T-helper 1 cell treated with Interleukin-12 subunit alpha and Interleukin-12 subunit beta and Interleukin-4 antibody, amounts not matched to agents 30 ng/mL and 1 ng/mL, for 36 hours (primary cell): Measurements from ENCODE around the gene CEP126. TPM values are rescaled to one million over a fixed set of nuclear protein-coding genes. Genes with fewer than 3 reads are reported as not detected.
"Not testable (repeated sequence)": the region's sequence is repeated elsewhere in the genome, so short reads cannot be mapped to it uniquely, and the experiment has no call there.

Experiments used
- intact Hi-C: fragments of 100-400 bp; cut with micrococcal nuclease; formaldehyde crosslinking; loops from one replicate; pipeline ENCODE4 v1.15.1; 2024
- total RNA-seq: library from RNA; stranded (reverse); gene quantifications from 2 replicates; pipeline ENCODE4 v1.2.3, GENCODE V29; 2022

CEP126 gene
- total RNA-seq, 1 donor from 2014 or later = 0.27 TPM

- intact Hi-C loops = no loop called here
Measured at GRCh38 chr11:101929294-101929915, 14.6 kb downstream of the CEP126 start.

- intact Hi-C loops = no loop called here
Measured at GRCh38 chr11:101931692-101932091, 16.9 kb downstream of the CEP126 start.

GRCh38 chr11:101940901-101941520 lies 26.2 kb downstream of the CEP126 start:
- intact Hi-C loops = no loop called here

- intact Hi-C loops = no loop called here
Measured at GRCh38 chr11:101944923-101945322, 30.1 kb downstream of the CEP126 start.

GRCh38 chr11:101945448-101945847 lies 30.6 kb downstream of the CEP126 start:
- intact Hi-C loops = no loop called here

- intact Hi-C loops = no loop called here
Measured at GRCh38 chr11:101949680-101950220, 34.9 kb downstream of the CEP126 start.

- intact Hi-C loops = no loop called here
Measured at GRCh38 chr11:101955278-101955677, 40.5 kb downstream of the CEP126 start.

- intact Hi-C loops = no loop called here
Measured at GRCh38 chr11:101955701-101956100, 40.9 kb downstream of the CEP126 start.

GRCh38 chr11:101960231-101960630 lies 45.4 kb downstream of the CEP126 start:
- intact Hi-C loops = no loop called here

- intact Hi-C loops = not testable (repeated sequence)
Measured at GRCh38 chr11:101964200-101964599, 49.4 kb downstream of the CEP126 start.

GRCh38 chr11:101974255-101974654 lies 59.4 kb downstream of the CEP126 start:
- intact Hi-C loops = no loop called here

- intact Hi-C loops = no loop called here
Measured at GRCh38 chr11:101974771-101975170, 60.0 kb downstream of the CEP126 start.

- intact Hi-C loops = no loop called here
Measured at GRCh38 chr11:101975734-101976133, 60.9 kb downstream of the CEP126 start.

- intact Hi-C loops = no loop called here
Measured at GRCh38 chr11:101987370-101987769, 72.6 kb downstream of the CEP126 start.

- intact Hi-C loops = no loop called here
Measured at GRCh38 chr11:101993172-101993571, 78.4 kb downstream of the CEP126 start.

GRCh38 chr11:101994052-101994469 lies 79.3 kb downstream of the CEP126 start:
- intact Hi-C loops = not testable (repeated sequence)

- intact Hi-C loops = no loop called here
Measured at GRCh38 chr11:101996111-101996510, 81.3 kb downstream of the CEP126 start.

GRCh38 chr11:102001657-102002338 lies 87.0 kb downstream of the CEP126 start:
- intact Hi-C loops = no loop called here

- intact Hi-C loops = no loop called here
Measured at GRCh38 chr11:102004220-102004619, 89.4 kb downstream of the CEP126 start.

GRCh38 chr11:102005306-102005705 lies 90.5 kb downstream of the CEP126 start:
- intact Hi-C loops = loop anchor here (5.0 kb wide), 1 partner anchor 1428 kb away; no protein-coding TSS in a partner anchor

- intact Hi-C loops = loop anchor here (1.0 to 5.0 kb wide), 2 partner anchors 147 to 1430 kb away; no protein-coding TSS in a partner anchor
Measured at GRCh38 chr11:102006835-102007566, 92.2 kb downstream of the CEP126 start.
